Measurements from ENCODE around the gene SH3RF3.

Gene SH3RF3

GRCh38 chr2:109503191-109503590 is 374.2 kb downstream of the SH3RF3 start:
- H2AFZ ChIP-seq (ENCODE audit: insufficient read depth, low read length, poor library complexity), result no peak overlapping the region
- no peak overlapping the region for H4K91ac ChIP-seq (ENCODE audit: low read depth, low read length)
- no CpG with 5 or more reads among the region's 5 CpGs for WGBS (ENCODE audit: extremely low coverage, insufficient coverage, insufficient read length)
- peaks cover 0 to 6% of the 10 kb centered on the region in 2 experiments for H3K4me1 ChIP-seq (ENCODE audit: control insufficient read depth in 1 of 2, insufficient read depth in 2 of 2, low read length in 2 of 2)
- no peaks in the 10 kb centered on the region for H3K36me3 ChIP-seq (ENCODE audit: control insufficient read depth in 1 of 2, insufficient read depth in 2 of 2, low read length in 2 of 2)
- no peak overlapping the region for H3K4me3 ChIP-seq (ENCODE audit: low read depth, low read length)
- no peak overlapping the region for H2BK120ac ChIP-seq (ENCODE audit: insufficient read depth, low read length, poor library complexity)
- no peak overlapping the region for H4K8ac ChIP-seq (ENCODE audit: low read depth, low read length)
- H2BK12ac ChIP-seq (ENCODE audit: low read length), result no peak overlapping the region
- no peaks in the 10 kb centered on the region for H3K79me1 ChIP-seq (ENCODE audit: low read length)
- no peak for DNase-seq
- no peak overlapping the region for H3K27ac ChIP-seq (ENCODE audit: low read depth, low read length)
- H3K18ac ChIP-seq (ENCODE audit: low read length), result no peak overlapping the region
- H3K4ac ChIP-seq (ENCODE audit: low read depth, low read length), result no peak overlapping the region
- H3K23ac ChIP-seq (ENCODE audit: low read length), result no peak overlapping the region
- no peaks in the 10 kb centered on the region for H3K9me3 ChIP-seq (ENCODE audit: insufficient read depth, low read depth, low read length)
- H2BK5ac ChIP-seq (ENCODE audit: low read depth, low read length, poor library complexity), result no peak overlapping the region
- H3K9ac ChIP-seq (ENCODE audit: low read length), result no peak overlapping the region
- H3K4me2 ChIP-seq (ENCODE audit: low read length), result no peak overlapping the region
- H2AK5ac ChIP-seq (ENCODE audit: low read length), result no peak overlapping the region
- H3K79me2 ChIP-seq (ENCODE audit: control insufficient read depth, insufficient read depth, low read length, poor library complexity), result no peaks in the 10 kb centered on the region
- no peak overlapping the region for H4K12ac ChIP-seq (ENCODE audit: low read depth, low read length)
- no peaks in the 10 kb centered on the region for H3K27me3 ChIP-seq (ENCODE audit: insufficient read depth, low read length)
- H3K14ac ChIP-seq (ENCODE audit: low read length), result no peak overlapping the region

- Histone ChIP-seq H4K91ac (ENCODE audit: low read depth, low read length) (no peak overlapping the region), H3K27me3 (ENCODE audit: insufficient read depth, low read length) (no peaks in the 10 kb centered on the region), H3K4me3 (ENCODE audit: low read depth, low read length) (peak overlapping the region; percentile 26), H3K9me3 (ENCODE audit: insufficient read depth, low read depth, low read length) (no peaks in the 10 kb centered on the region), H3K79me1 (ENCODE audit: low read length) (no peaks in the 10 kb centered on the region), H2BK120ac (ENCODE audit: insufficient read depth, low read length, poor library complexity) (no peak overlapping the region), H3K27ac (ENCODE audit: low read depth, low read length) (no peak overlapping the region), H4K12ac (ENCODE audit: low read depth, low read length) (no peak overlapping the region), H3K23ac (ENCODE audit: low read length) (no peak overlapping the region), H3K18ac (ENCODE audit: low read length) (no peak overlapping the region), H2BK12ac (ENCODE audit: low read length) (no peak overlapping the region), H2AFZ (ENCODE audit: insufficient read depth, low read length, poor library complexity) (no peak overlapping the region), H3K79me2 (ENCODE audit: control insufficient read depth, insufficient read depth, low read length, poor library complexity) (no peaks in the 10 kb centered on the region), H3K9ac (ENCODE audit: low read length) (no peak overlapping the region), H4K8ac (ENCODE audit: low read depth, low read length) (no peak overlapping the region), H2BK5ac (ENCODE audit: low read depth, low read length, poor library complexity) (no peak overlapping the region), H2AK5ac (ENCODE audit: low read length) (no peak overlapping the region), H3K4me2 (ENCODE audit: low read length) (no peak overlapping the region), H3K14ac (ENCODE audit: low read length) (no peak overlapping the region), H3K4ac (ENCODE audit: low read depth, low read length) (no peak overlapping the region), H3K36me3 (ENCODE audit: control insufficient read depth in 1 of 2, insufficient read depth in 2 of 2, low read length in 2 of 2) (no peaks in the 10 kb centered on the region), H3K4me1 (ENCODE audit: control insufficient read depth in 1 of 2, insufficient read depth in 2 of 2, low read length in 2 of 2) (no peaks in the 10 kb centered on the region)
- WGBS (ENCODE audit: extremely low coverage, insufficient coverage, insufficient read length), result no CpG with 5 or more reads among the region's 7 CpGs
- DNase-seq, result no peak
Measured at GRCh38 chr2:109507217-109507616, 378.2 kb downstream of the SH3RF3 start.

DNA sequence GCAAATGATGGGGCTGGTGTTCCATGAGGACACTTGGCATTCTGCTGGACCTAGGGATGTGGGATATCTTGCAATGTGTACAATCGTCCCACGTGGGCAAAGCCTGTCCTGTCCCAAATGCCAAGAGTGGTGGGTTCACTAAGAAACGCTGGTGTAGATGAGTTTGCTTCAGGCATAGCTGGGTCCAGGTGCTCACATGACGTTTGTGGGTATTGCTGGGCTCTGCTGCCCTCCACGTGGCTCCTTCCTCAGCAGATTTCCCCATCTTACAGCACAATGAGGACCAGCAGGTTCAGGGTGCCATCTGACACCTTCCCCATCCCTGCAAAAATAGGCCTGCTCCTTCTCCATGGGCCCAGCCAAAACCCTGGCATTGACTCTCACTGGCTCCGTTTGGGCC is 378.8 kb downstream of the SH3RF3 start:
- H3K79me1 ChIP-seq (ENCODE audit: low read length), result no peaks in the 10 kb centered on the region
- H4K12ac ChIP-seq (ENCODE audit: low read depth, low read length), result no peak overlapping the region
- no peak overlapping the region for H2AK5ac ChIP-seq (ENCODE audit: low read length)
- H3K18ac ChIP-seq (ENCODE audit: low read length), result no peak overlapping the region
- H3K9ac ChIP-seq (ENCODE audit: low read length), result no peak overlapping the region
- H3K4ac ChIP-seq (ENCODE audit: low read depth, low read length), result no peak overlapping the region
- H2AFZ ChIP-seq (ENCODE audit: insufficient read depth, low read length, poor library complexity), result no peak overlapping the region
- WGBS (ENCODE audit: extremely low coverage, insufficient coverage, insufficient read length), result no CpG with 5 or more reads among the region's 6 CpGs
- no peak overlapping the region for H3K14ac ChIP-seq (ENCODE audit: low read length)
- no peak overlapping the region for H2BK5ac ChIP-seq (ENCODE audit: low read depth, low read length, poor library complexity)
- H2BK12ac ChIP-seq (ENCODE audit: low read length), result no peak overlapping the region
- H3K27ac ChIP-seq (ENCODE audit: low read depth, low read length), result no peak overlapping the region
- no peak overlapping the region for H4K91ac ChIP-seq (ENCODE audit: low read depth, low read length)
- no peak overlapping the region for H4K8ac ChIP-seq (ENCODE audit: low read depth, low read length)
- H3K4me3 ChIP-seq (ENCODE audit: low read depth, low read length), result no peak overlapping the region
- H3K23ac ChIP-seq (ENCODE audit: low read length), result no peak overlapping the region
- H3K9me3 ChIP-seq (ENCODE audit: insufficient read depth, low read depth, low read length), result no peaks in the 10 kb centered on the region
- H3K4me2 ChIP-seq (ENCODE audit: low read length), result no peak overlapping the region
- no peak overlapping the region for H2BK120ac ChIP-seq (ENCODE audit: insufficient read depth, low read length, poor library complexity)
- H3K79me2 ChIP-seq (ENCODE audit: control insufficient read depth, insufficient read depth, low read length, poor library complexity), result no peaks in the 10 kb centered on the region
- no peaks in the 10 kb centered on the region for H3K36me3 ChIP-seq (ENCODE audit: control insufficient read depth in 1 of 2, insufficient read depth in 2 of 2, low read length in 2 of 2)
- no peaks in the 10 kb centered on the region for H3K27me3 ChIP-seq (ENCODE audit: insufficient read depth, low read length)
- H3K4me1 ChIP-seq (ENCODE audit: control insufficient read depth in 1 of 2, insufficient read depth in 2 of 2, low read length in 2 of 2), result no peaks in the 10 kb centered on the region
- no peak for DNase-seq

DNA sequence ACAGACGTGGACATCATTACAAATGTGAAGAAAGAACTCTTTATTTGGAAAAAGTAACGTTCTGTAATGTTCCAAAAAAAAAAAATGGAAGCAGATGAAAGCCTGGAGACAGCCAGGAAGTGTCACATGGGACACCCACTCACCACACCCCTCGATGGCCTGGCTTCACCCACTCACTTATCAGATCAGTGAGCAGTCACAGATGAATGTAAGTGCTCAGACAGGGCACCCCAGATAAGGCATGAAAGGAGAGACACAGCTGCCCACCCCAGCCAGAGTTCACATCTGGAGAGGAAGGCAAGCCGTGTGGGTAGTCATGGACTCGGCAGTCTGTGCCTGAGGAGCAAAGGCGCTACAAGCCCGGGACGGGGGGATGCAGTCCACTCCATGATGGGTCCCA is 379.6 kb downstream of the SH3RF3 start:
- H3K79me1 ChIP-seq (ENCODE audit: low read length), result no peaks in the 10 kb centered on the region
- H3K4me1 ChIP-seq (ENCODE audit: control insufficient read depth in 1 of 2, insufficient read depth in 2 of 2, low read length in 2 of 2), result no peaks in the 10 kb centered on the region
- no peak overlapping the region for H2AK5ac ChIP-seq (ENCODE audit: low read length)
- H3K79me2 ChIP-seq (ENCODE audit: control insufficient read depth, insufficient read depth, low read length, poor library complexity), result no peaks in the 10 kb centered on the region
- no peak overlapping the region for H3K18ac ChIP-seq (ENCODE audit: low read length)
- no peak overlapping the region for H4K12ac ChIP-seq (ENCODE audit: low read depth, low read length)
- no peak overlapping the region for H2BK12ac ChIP-seq (ENCODE audit: low read length)
- H2BK5ac ChIP-seq (ENCODE audit: low read depth, low read length, poor library complexity), result no peak overlapping the region
- no peak overlapping the region for H4K8ac ChIP-seq (ENCODE audit: low read depth, low read length)
- H3K27me3 ChIP-seq (ENCODE audit: insufficient read depth, low read length), result no peaks in the 10 kb centered on the region
- peaks cover 3% of the 10 kb centered on the region for H3K9me3 ChIP-seq (ENCODE audit: insufficient read depth, low read depth, low read length)
- no peak overlapping the region for H3K4ac ChIP-seq (ENCODE audit: low read depth, low read length)
- DNase-seq, result no peak
- H2AFZ ChIP-seq (ENCODE audit: insufficient read depth, low read length, poor library complexity), result no peak overlapping the region
- no peak overlapping the region for H3K4me2 ChIP-seq (ENCODE audit: low read length)
- H3K36me3 ChIP-seq (ENCODE audit: control insufficient read depth in 1 of 2, insufficient read depth in 2 of 2, low read length in 2 of 2), result no peaks in the 10 kb centered on the region
- H3K27ac ChIP-seq (ENCODE audit: low read depth, low read length), result no peak overlapping the region
- H2BK120ac ChIP-seq (ENCODE audit: insufficient read depth, low read length, poor library complexity), result no peak overlapping the region
- no CpG with 5 or more reads among the region's 8 CpGs for WGBS (ENCODE audit: extremely low coverage, insufficient coverage, insufficient read length)
- H3K4me3 ChIP-seq (ENCODE audit: low read depth, low read length), result no peak overlapping the region
- no peak overlapping the region for H3K14ac ChIP-seq (ENCODE audit: low read length)
- H3K23ac ChIP-seq (ENCODE audit: low read length), result no peak overlapping the region
- H3K9ac ChIP-seq (ENCODE audit: low read length), result no peak overlapping the region
- no peak overlapping the region for H4K91ac ChIP-seq (ENCODE audit: low read depth, low read length)

All from trophoblast cell (in vitro differentiated cells and primary cell).